Activated T-helper 2 cell treated with anti-CD3 and anti-CD28 coated beads, Interferon-gamma antibody, Interleukin-2, Interleukin-4, amounts not matched to agents 10 μg/mL and 5 μg/mL and 100 μg/mL, durations not matched to agents 14 hours and 24 hours and 36 hours (primary cell): ENCODE measurements around the gene RHOB. TPM values are rescaled to one million over a fixed set of nuclear protein-coding genes. Genes with fewer than 3 reads are reported as not detected.

Experiments used
- DNase-seq: peaks from one replicate; pipeline ENCODE4 v3.0.0; 2021; ENCODE audit warnings: low spot score
- H3K27ac Mint-ChIP-seq: one replicate; pipeline ENCODE4 v1.8.0; 2021; ENCODE audit warnings: mixed read lengths
- H3K27me3 Mint-ChIP-seq: one replicate; pipeline ENCODE4 v1.8.0; 2021; ENCODE audit warnings: low read depth, mixed read lengths
- H3K36me3 Mint-ChIP-seq: one replicate; pipeline ENCODE4 v1.8.0; 2021; ENCODE audit warnings: low read depth, mixed read lengths
- H3K4me1 Mint-ChIP-seq: one replicate; pipeline ENCODE4 v1.8.0; 2021; ENCODE audit warnings: low read depth, mixed read lengths
- H3K4me3 Mint-ChIP-seq: one replicate; pipeline ENCODE4 v1.8.0; 2021; ENCODE audit warnings: low read depth, mild to moderate bottlenecking, moderate library complexity, mixed read lengths
- H3K9me3 Mint-ChIP-seq: one replicate; pipeline ENCODE4 v1.8.0; 2021; ENCODE audit warnings: mixed read lengths
- intact Hi-C: fragments of 100-400 bp; cut with micrococcal nuclease; formaldehyde crosslinking; loops from one replicate; pipeline ENCODE4 v1.15.1; 2023
- total RNA-seq: library from RNA; stranded (reverse); gene quantifications from 2 replicates; pipeline ENCODE4 v1.2.3, GENCODE V29; 2022

The RHOB gene
- total RNA-seq, 1 donor from 2014 or later, result 119 TPM

- Mint-ChIP-seq H3K9me3 (no peaks in the 10 kb centered on the region), H3K27ac (no peak overlapping the region), H3K4me1 (no peaks in the 10 kb centered on the region), H3K4me3 (no peak overlapping the region), H3K27me3 (peaks cover 2% of the 10 kb centered on the region), H3K36me3 (no peaks in the 10 kb centered on the region)
- intact Hi-C loops, result no loop called here
- DNase-seq, result no peak
These were observed 22.0 kb downstream of the RHOB start for GRCh38 chr2:20468549-20469500.

GRCh38 chr2:20469595-20469994, 22.7 kb downstream of the RHOB start:
- Mint-ChIP-seq H3K4me3 (no peak overlapping the region), H3K9me3 (no peaks in the 10 kb centered on the region), H3K27ac (no peak overlapping the region), H3K36me3 (no peaks in the 10 kb centered on the region), H3K27me3 (peaks cover 2% of the 10 kb centered on the region), H3K4me1 (no peaks in the 10 kb centered on the region)
- intact Hi-C loops, result no loop called here
- no peak for DNase-seq

DNA sequence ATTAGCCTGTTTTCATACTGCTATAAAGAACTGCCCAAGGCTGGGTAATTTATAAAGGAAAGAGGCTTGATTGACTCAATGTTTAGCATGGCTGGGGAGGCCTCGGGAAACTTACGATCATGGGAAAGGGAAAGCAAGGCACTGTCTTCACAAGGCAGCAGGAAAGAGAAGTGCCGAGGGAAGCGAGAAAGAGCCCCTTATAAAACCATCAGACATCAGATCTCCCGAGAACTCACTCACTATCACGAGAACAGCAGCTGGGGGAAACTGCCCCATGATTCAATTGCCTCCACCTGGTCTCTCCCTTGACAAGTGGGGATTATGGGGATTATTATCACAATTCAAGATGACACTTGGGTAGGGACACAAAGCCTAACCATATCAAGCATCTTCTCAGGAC, 23.3 kb downstream of the RHOB start:
- no peaks in the 10 kb centered on the region for H3K36me3 Mint-ChIP-seq
- no peak for DNase-seq
- H3K9me3 Mint-ChIP-seq, result no peaks in the 10 kb centered on the region
- intact Hi-C loops, result no loop called here
- H3K4me3 Mint-ChIP-seq, result no peak overlapping the region
- H3K4me1 Mint-ChIP-seq, result no peaks in the 10 kb centered on the region
- peaks cover 2% of the 10 kb centered on the region for H3K27me3 Mint-ChIP-seq
- H3K27ac Mint-ChIP-seq, result no peak overlapping the region

DNA sequence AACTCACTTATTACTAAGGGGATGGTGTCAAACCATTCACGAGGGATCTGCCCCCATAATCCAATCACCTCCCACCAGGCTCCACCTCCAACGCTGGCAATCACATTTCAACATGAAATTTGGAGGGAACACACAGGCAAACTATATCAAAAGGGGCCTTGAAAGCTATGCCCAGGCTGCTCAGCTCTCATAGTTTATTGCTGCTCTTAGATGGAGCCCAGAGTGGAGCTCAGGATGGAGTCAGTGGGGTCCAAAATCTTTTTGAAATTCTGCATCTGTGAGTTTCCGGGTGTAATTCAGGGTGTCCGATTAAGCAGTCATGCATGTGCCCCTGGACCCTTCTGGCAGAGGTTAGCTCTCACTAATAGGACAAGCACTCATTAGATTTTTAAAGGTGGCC, 24.3 kb downstream of the RHOB start:
- Mint-ChIP-seq H3K9me3 (no peaks in the 10 kb centered on the region), H3K36me3 (no peaks in the 10 kb centered on the region), H3K4me1 (no peaks in the 10 kb centered on the region), H3K4me3 (no peak overlapping the region), H3K27ac (no peak overlapping the region), H3K27me3 (peaks cover 2% of the 10 kb centered on the region)
- intact Hi-C loops, result no loop called here
- DNase-seq, result no peak

DNA sequence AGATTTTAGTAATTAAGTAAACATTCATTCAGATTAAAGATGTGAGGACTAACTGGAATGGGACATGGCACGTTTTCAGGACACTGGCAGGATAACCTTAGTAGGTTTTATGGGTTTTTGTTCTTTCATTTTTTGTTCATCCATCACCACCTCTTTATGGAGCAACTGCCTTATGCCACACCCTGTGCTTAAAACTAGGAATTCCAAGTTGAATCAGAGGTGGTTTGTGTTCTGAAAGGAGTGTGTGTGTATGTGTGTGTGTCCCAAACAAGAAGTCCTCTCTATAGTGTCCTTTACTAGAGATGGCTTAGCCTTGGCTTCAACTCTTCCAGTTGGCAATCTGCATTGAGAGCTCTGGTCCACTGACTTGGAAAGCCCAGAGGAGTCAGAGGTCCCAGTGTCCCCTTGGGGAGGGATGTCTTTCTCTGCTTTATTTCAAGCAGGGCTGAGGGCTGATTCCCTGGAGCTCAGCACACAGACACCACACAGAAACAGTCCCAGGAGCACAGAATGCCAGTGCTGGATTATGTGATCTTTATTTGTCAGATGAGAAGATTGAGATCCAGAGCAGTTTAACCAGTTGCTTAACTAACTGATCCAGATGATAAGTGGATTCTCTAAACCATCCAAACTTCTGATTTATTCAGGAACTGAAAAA, 25.2 kb downstream of the RHOB start:
- H3K4me3 Mint-ChIP-seq, result no peak overlapping the region
- no peak for DNase-seq
- H3K36me3 Mint-ChIP-seq, result no peaks in the 10 kb centered on the region
- no peak overlapping the region for H3K27ac Mint-ChIP-seq
- H3K9me3 Mint-ChIP-seq, result no peaks in the 10 kb centered on the region
- no peaks in the 10 kb centered on the region for H3K4me1 Mint-ChIP-seq
- H3K27me3 Mint-ChIP-seq, result peaks cover 2% of the 10 kb centered on the region
- intact Hi-C loops, result no loop called here

GRCh38 chr2:20472569-20472968, 25.7 kb downstream of the RHOB start:
- no peak for DNase-seq
- Mint-ChIP-seq H3K27ac (no peak overlapping the region), H3K4me1 (no peaks in the 10 kb centered on the region), H3K4me3 (no peak overlapping the region), H3K36me3 (no peaks in the 10 kb centered on the region), H3K27me3 (peaks cover 2% of the 10 kb centered on the region), H3K9me3 (no peaks in the 10 kb centered on the region)
- intact Hi-C loops, result no loop called here

- no peak overlapping the region for H3K27ac Mint-ChIP-seq
- no peak overlapping the region for H3K4me3 Mint-ChIP-seq
- H3K36me3 Mint-ChIP-seq, result no peaks in the 10 kb centered on the region
- no peaks in the 10 kb centered on the region for H3K9me3 Mint-ChIP-seq
- DNase-seq, result no peak
- intact Hi-C loops, result no loop called here
- H3K27me3 Mint-ChIP-seq, result peaks cover 2% of the 10 kb centered on the region
- peaks cover 3% of the 10 kb centered on the region for H3K4me1 Mint-ChIP-seq
These were observed 26.3 kb downstream of the RHOB start for GRCh38 chr2:20473128-20473527.

DNA sequence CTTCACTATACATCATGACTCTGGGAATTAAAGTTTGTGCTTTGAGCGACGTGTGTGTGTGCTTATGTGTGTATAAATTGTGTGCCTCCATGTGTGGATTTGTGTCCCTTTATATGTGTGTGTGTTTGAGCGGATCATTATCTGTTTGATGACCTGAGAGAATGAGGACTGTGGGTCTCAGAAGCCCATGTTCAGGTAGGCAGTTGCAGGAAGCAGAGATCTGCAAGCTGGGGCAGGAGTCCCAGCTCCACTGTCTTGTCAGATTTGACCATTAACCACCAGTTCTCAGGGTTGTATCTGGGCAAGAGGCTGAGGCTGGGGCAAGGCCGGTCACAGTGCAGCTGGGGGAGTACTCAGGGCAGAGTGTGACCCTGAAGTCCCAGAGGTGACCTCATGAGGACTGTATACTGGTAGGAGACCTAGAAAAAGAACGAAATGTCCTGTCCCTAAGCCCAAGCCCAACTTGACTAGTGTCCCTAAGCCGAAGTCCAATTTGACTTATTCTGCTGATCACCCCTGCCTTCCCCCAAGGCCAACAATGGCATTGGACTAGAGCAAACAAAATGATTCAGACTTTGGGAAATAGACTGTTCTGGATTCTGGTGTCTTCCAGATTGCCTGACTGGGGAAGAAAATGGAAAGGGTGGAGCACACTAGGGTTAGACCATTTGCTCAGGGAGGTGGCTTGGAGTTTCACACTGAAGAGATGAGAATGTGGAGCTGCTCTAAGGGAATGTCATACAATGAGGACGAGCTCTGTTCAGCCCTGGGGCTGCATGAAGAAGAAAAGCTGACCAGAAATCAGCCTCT, 28.1 kb downstream of the RHOB start:
- Mint-ChIP-seq H3K4me1 (peaks cover 5% of the 10 kb centered on the region), H3K4me3 (no peak overlapping the region), H3K27me3 (peaks cover 2% of the 10 kb centered on the region), H3K36me3 (no peaks in the 10 kb centered on the region), H3K27ac (no peak overlapping the region), H3K9me3 (peaks cover 5% of the 10 kb centered on the region)
- DNase-seq, result no peak
- intact Hi-C loops, result no loop called here

- Mint-ChIP-seq H3K27me3 (no peaks in the 10 kb centered on the region), H3K36me3 (no peaks in the 10 kb centered on the region), H3K4me3 (no peak overlapping the region), H3K4me1 (peaks cover 5% of the 10 kb centered on the region), H3K27ac (no peak overlapping the region), H3K9me3 (peaks cover 5% of the 10 kb centered on the region)
- intact Hi-C loops, result no loop called here
- no peak for DNase-seq
These were observed 28.7 kb downstream of the RHOB start for GRCh38 chr2:20475567-20475952.

GRCh38 chr2:20476481-20476880, 29.6 kb downstream of the RHOB start:
- no peaks in the 10 kb centered on the region for H3K27me3 Mint-ChIP-seq
- no peaks in the 10 kb centered on the region for H3K36me3 Mint-ChIP-seq
- H3K9me3 Mint-ChIP-seq, result peaks cover 5% of the 10 kb centered on the region
- H3K27ac Mint-ChIP-seq, result no peak overlapping the region
- no peak for DNase-seq
- peaks cover 5% of the 10 kb centered on the region for H3K4me1 Mint-ChIP-seq
- intact Hi-C loops, result no loop called here
- H3K4me3 Mint-ChIP-seq, result no peak overlapping the region

- H3K36me3 Mint-ChIP-seq, result no peaks in the 10 kb centered on the region
- H3K27me3 Mint-ChIP-seq, result no peaks in the 10 kb centered on the region
- peaks cover 5% of the 10 kb centered on the region for H3K9me3 Mint-ChIP-seq
- no peak overlapping the region for H3K4me3 Mint-ChIP-seq
- H3K27ac Mint-ChIP-seq, result no peak overlapping the region
- peaks cover 5% of the 10 kb centered on the region for H3K4me1 Mint-ChIP-seq
- intact Hi-C loops, result no loop called here
- no peak for DNase-seq
These were observed 30.1 kb downstream of the RHOB start for GRCh38 chr2:20476950-20477349.

DNA sequence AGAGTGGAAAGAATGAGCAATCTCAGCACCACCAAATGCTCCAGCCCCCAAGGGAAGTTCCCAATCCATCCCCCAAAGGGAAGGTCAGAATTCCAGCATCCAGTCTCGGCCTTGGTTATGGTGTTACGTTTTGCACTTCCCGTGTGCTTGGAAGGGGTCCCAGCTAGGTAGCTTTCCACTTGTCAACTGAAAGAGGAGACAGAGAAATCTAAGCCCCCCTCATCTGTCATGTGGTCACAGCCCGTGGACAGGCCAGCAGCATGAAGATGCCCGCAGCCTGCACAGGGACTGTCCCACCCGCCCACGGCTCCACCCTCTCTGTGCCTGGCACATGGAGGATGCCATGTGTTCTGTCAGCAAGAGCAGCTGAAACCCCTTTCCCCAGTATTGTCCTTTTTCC, 32.1 kb downstream of the RHOB start:
- Mint-ChIP-seq H3K36me3 (no peaks in the 10 kb centered on the region), H3K27ac (no peak overlapping the region), H3K4me1 (peaks cover 5% of the 10 kb centered on the region), H3K9me3 (peaks cover 5% of the 10 kb centered on the region), H3K27me3 (peaks cover 3% of the 10 kb centered on the region), H3K4me3 (no peak overlapping the region)
- no peak for DNase-seq
- intact Hi-C loops, result no loop called here

- Mint-ChIP-seq H3K9me3 (peaks cover 5% of the 10 kb centered on the region), H3K36me3 (no peaks in the 10 kb centered on the region), H3K27me3 (peaks cover 3% of the 10 kb centered on the region), H3K4me1 (peaks cover 5% of the 10 kb centered on the region), H3K27ac (no peak overlapping the region), H3K4me3 (no peak overlapping the region)
- intact Hi-C loops, result no loop called here
- no peak for DNase-seq
These were observed 33.0 kb downstream of the RHOB start for GRCh38 chr2:20479835-20480234.
